ENCODE measurements around the gene RXRG. TPM values are rescaled to one million over a fixed set of nuclear protein-coding genes. Genes with fewer than 3 reads are reported as not detected.

The RXRG gene
- total and polyA plus RNA-seq, 12 donors = 0.17 to 2.4 (median 1.0) TPM; not detected in 2

- TF ChIP-seq POLR2A (IDR thresholded peaks at IDR 0.05) (no peak), CTCF (IDR thresholded peaks at IDR 0.05) (no peak)
- no peak overlapping the region for H3K4me3 ChIP-seq
- H3K36me3 ChIP-seq (replicated peaks in 1 of 2) = no peaks in the 10 kb centered on the region
- intact Hi-C loops (cut with DNase I) = no loop called here
- H3K9me3 ChIP-seq (replicated peaks in 1 of 3) = no peaks in the 10 kb centered on the region
- no peaks in the 10 kb centered on the region for H3K27me3 ChIP-seq
- WGBS, 4 donors = 69 to 76% (median 71%) methylated on average over 4 of the region's 4 CpGs
- no peak overlapping the region for H3K27ac ChIP-seq
- no peaks in the 10 kb centered on the region for H3K4me1 ChIP-seq (replicated peaks in 1 of 2)
- DNase-seq = no peak
These were observed 13.8 kb downstream of the RXRG start for GRCh38 chr1:165431079-165431478.

- Histone ChIP-seq H3K27me3 (no peaks in the 10 kb centered on the region), H3K36me3 (replicated peaks in 1 of 2) (no peaks in the 10 kb centered on the region), H3K9me3 (replicated peaks in 1 of 3) (no peaks in the 10 kb centered on the region), H3K4me1 (replicated peaks in 1 of 2) (no peaks in the 10 kb centered on the region), H3K4me3 (no peak overlapping the region), H3K27ac (no peak overlapping the region)
- 70 to 79% (median 72%) methylated on average over 2 of the region's 2 CpGs for WGBS, 4 donors
- no peak for TF ChIP-seq POLR2A (IDR thresholded peaks at IDR 0.05)
- TF ChIP-seq CTCF (IDR thresholded peaks at IDR 0.05) = no peak
- intact Hi-C loops (cut with DNase I) = no loop called here
- DNase-seq = no peak
These were observed 18.2 kb downstream of the RXRG start for GRCh38 chr1:165426745-165427144.

- TF ChIP-seq CTCF (IDR thresholded peaks at IDR 0.05) (no peak), POLR2A (IDR thresholded peaks at IDR 0.05) (no peak)
- Histone ChIP-seq H3K4me1 (replicated peaks in 1 of 2) (no peaks in the 10 kb centered on the region), H3K27me3 (no peaks in the 10 kb centered on the region), H3K36me3 (replicated peaks in 1 of 2) (no peaks in the 10 kb centered on the region), H3K27ac (no peak overlapping the region), H3K4me3 (no peak overlapping the region), H3K9me3 (replicated peaks in 1 of 3) (no peaks in the 10 kb centered on the region)
- 43 to 75% (median 66%) methylated on average over 1 to 2 of the region's 2 CpGs for WGBS, 4 donors
- no peak for DNase-seq
- intact Hi-C loops (cut with DNase I) = no loop called here
These were observed 19.3 kb downstream of the RXRG start for GRCh38 chr1:165425621-165426020.

- peak overlapping the region in 2 of 5 donors; percentile 47 to 59 for H3K27ac ChIP-seq
- 52 to 65% (median 59%) methylated on average over 8 to 10 of the region's 10 CpGs for WGBS, 4 donors
- H3K4me1 ChIP-seq (replicated peaks in 1 of 2) = no peaks in the 10 kb centered on the region
- intact Hi-C loops (cut with DNase I) = no loop called here
- H3K27me3 ChIP-seq = no peaks in the 10 kb centered on the region
- no peak overlapping the region for H3K4me3 ChIP-seq
- no peaks in the 10 kb centered on the region for H3K9me3 ChIP-seq (replicated peaks in 1 of 3)
- TF ChIP-seq POLR2A (IDR thresholded peaks at IDR 0.05) = no peak
- TF ChIP-seq CTCF (IDR thresholded peaks at IDR 0.05) = no peak
- no peaks in the 10 kb centered on the region for H3K36me3 ChIP-seq (replicated peaks in 1 of 2)
- DNase-seq = no peak
These were observed 20.3 kb downstream of the RXRG start for GRCh38 chr1:165424454-165425216.

Measured in adrenal gland (tissue), 12 donors.